ENCODE data around the gene MASP2. TPM values are rescaled to one million over a fixed set of nuclear protein-coding genes. Genes with fewer than 3 reads are reported as not detected.

MASP2 gene
- total RNA-seq (2011; cell fraction: chromatin; rRNA removed; ENCODE audit: low replicate concordance) = 0.49 and 1.1 TPM in 2 replicates
- 0.33 and 0.39 TPM in 2 replicates for total RNA-seq (2011; cell fraction: nucleolus; rRNA removed)
- total RNA-seq (2011; cell fraction: nucleoplasm; rRNA removed) = 0.37 and 0.38 TPM in 2 replicates
- total RNA-seq (2014; rRNA removed) (0.08 TPM in 1 of 2 replicates, not detected in the other), total RNA-seq (2014; rRNA removed; fragmentation: Illumina TruSeq; extraction: Trizol) (0.07 TPM in 1 of 2 replicates, not detected in the other), total RNA-seq (2015; rRNA removed; fragmentation: Illumina TruSeq; extraction: Trizol) (not detected in 2 replicates), total RNA-seq (2021) (0.09 and 0.27 TPM in 2 replicates), polyA plus RNA-seq (2011; rRNA removed) (0.03 TPM in 1 of 2 replicates, not detected in the other), polyA plus RNA-seq (2014; fragmentation: Illumina TruSeq; extraction: Trizol) (not detected in 2 replicates), polyA plus RNA-seq (2014; fragmentation: Nextera tagmentation; extraction: Ambion mirVana) (under 1 TPM; 0.01 to 0.06 TPM), polyA plus RNA-seq (2014; rRNA removed) (0.11 and 0.23 TPM in 2 replicates), polyA minus RNA-seq (2011; rRNA and poly(A)+ RNA removed) (not detected in 2 replicates), Bru-seq, nascent RNA (percentile 10 among the genes with signal in this experiment), BruChase-seq, experiment 1, labeled RNA remaining after a 2-hour chase (percentile 24 among the genes with signal in this experiment), BruChase-seq, experiment 2, labeled RNA remaining after a 6-hour chase (percentile 18 among the genes with signal in this experiment)
- 0.03 and 0.09 TPM in 2 replicates for polyA plus RNA-seq (2011; cell fraction: cytosol; rRNA removed)
- polyA plus RNA-seq (2011; cell fraction: nucleus; rRNA removed) = 0.14 and 0.28 TPM in 2 replicates
- polyA plus RNA-seq (2012) = 0.76 and 1.9 TPM in 2 replicates
- polyA minus RNA-seq (2011; cell fraction: cytosol; rRNA and poly(A)+ RNA removed) = not detected in 2 replicates
- 0.11 and 0.13 TPM in 2 replicates for polyA minus RNA-seq (2011; cell fraction: nucleus; rRNA and poly(A)+ RNA removed)
- long read RNA-seq, experiment 1, partial matches to known transcripts = 0 of 2 reads
- long read RNA-seq, experiment 1, other reads (novel, unspliced or antisense) = 2 of 2 reads
- long read RNA-seq, experiment 2 = 0 reads
- long read RNA-seq, experiment 3 = 0 reads

- Histone ChIP-seq H3K9me1 (ENCODE audit: control insufficient read depth, insufficient read depth, low read length) (no peaks in the 10 kb centered on the region), H3K27ac (ENCODE audit: extremely low read depth, low read depth, low read length) (no peak within 1 kb of the TSS), H3K4me1 (replicated peaks in 1 of 2; ENCODE audit: control insufficient read depth in 2 of 2, insufficient read depth in 2 of 2, low read length in 2 of 2) (peaks cover 0 to 26% of the 10 kb centered on the region in 2 experiments; a peak in 2 of 5 replicates), H3K4me2 (ENCODE audit: insufficient read depth, low read length) (no peak within 1 kb of the TSS), H3K79me2 (ENCODE audit: control insufficient read depth, insufficient read depth, low read length) (no peaks in the 10 kb centered on the region), H2AFZ (ENCODE audit: low read depth, low read length) (no peak within 1 kb of the TSS), H3K27me3 (ENCODE audit: control insufficient read depth in 2 of 2, insufficient read depth in 2 of 2, low read length in 2 of 2) (peaks cover 0 to 5% of the 10 kb centered on the region in 2 experiments; a peak in 1 of 5 replicates), H4K20me1 (replicated peaks; ENCODE audit: control insufficient read depth, insufficient read depth, low read length) (no peaks in the 10 kb centered on the region), H3K36me3 (ENCODE audit: control insufficient read depth, insufficient read depth, low read length) (no peaks in the 10 kb centered on the region), H3K9ac (ENCODE audit: insufficient read depth in 1 of 2, low read depth in 2 of 2, low read length in 2 of 2) (0 out of 4 replicates have a peak within 1 kb of the TSS, but pooled peaks of 1 of the 2 experiments have one; percentile 55), H3K9me3 (replicated peaks; ENCODE audit: control insufficient read depth, insufficient read depth, low read depth, low read length) (no peaks in the 10 kb centered on the region), H3K4me3 (no peak within 1 kb of the TSS)
- FAIRE-seq (no peak), DNase-seq (ENCODE audit: extremely low read depth in 1 of 4, low spot score in 3 of 4) (peak in 1 of 4 experiments; percentile 4), ATAC-seq (no peak)
- intact Hi-C loops (cut with micrococcal nuclease) (no loop called here), in situ Hi-C loops (cut with MboI) (loop anchor here (5.0 kb wide), 1 partner anchor 671 kb away; no protein-coding TSS in a partner anchor)
- no TSS peak for BruUV-seq (replicated peaks)
- ChIA-PET POLR2A (interaction anchor here (0.6 to 1.4 kb wide), 5 partner anchors 9 to 1194 kb away, joined by 3 to 4 read pairs (median 3); partner anchors contain the start of gene SRM), CTCF (ENCODE audit: low intra/inter-chr PET ratio) (no interaction called here)
- TF ChIP-seq, protein P1, sequence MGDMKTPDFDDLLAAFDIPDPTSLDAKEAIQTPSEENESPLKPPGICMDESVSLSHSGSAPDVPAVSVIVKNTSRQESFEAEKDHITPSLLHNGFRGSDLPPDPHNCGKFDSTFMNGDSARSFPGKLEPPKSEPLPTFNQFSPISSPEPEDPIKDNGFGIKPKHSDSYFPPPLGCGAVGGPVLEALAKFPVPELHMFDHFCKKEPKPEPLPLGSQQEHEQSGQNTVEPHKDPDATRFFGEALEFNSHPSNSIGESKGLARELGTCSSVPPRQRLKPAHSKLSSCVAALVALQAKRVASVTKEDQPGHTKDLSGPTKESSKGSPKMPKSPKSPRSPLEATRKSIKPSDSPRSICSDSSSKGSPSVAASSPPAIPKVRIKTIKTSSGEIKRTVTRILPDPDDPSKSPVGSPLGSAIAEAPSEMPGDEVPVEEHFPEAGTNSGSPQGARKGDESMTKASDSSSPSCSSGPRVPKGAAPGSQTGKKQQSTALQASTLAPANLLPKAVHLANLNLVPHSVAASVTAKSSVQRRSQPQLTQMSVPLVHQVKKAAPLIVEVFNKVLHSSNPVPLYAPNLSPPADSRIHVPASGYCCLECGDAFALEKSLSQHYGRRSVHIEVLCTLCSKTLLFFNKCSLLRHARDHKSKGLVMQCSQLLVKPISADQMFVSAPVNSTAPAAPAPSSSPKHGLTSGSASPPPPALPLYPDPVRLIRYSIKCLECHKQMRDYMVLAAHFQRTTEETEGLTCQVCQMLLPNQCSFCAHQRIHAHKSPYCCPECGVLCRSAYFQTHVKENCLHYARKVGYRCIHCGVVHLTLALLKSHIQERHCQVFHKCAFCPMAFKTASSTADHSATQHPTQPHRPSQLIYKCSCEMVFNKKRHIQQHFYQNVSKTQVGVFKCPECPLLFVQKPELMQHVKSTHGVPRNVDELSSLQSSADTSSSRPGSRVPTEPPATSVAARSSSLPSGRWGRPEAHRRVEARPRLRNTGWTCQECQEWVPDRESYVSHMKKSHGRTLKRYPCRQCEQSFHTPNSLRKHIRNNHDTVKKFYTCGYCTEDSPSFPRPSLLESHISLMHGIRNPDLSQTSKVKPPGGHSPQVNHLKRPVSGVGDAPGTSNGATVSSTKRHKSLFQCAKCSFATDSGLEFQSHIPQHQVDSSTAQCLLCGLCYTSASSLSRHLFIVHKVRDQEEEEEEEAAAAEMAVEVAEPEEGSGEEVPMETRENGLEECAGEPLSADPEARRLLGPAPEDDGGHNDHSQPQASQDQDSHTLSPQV (IDR thresholded peaks at IDR 0.05) = no peak
- no peak for TF ChIP-seq BRF1 (IDR thresholded peaks at IDR 0.05; ENCODE audit: borderline replicate concordance, extremely low read depth, insufficient read length)
- TF ChIP-seq ZNF740 (CRISPR knock-in tag; IDR thresholded peaks at IDR 0.05) = no peak
- TF ChIP-seq ZNF740 (tag; IDR thresholded peaks at IDR 0.05) = no peak
- no peak for TF ChIP-seq SIN3A (IDR thresholded peaks at IDR 0.05; ENCODE audit: borderline replicate concordance in 2 of 2, control insufficient read depth in 1 of 2, low read depth in 2 of 2, low read length in 2 of 2)
- WGBS (ENCODE audit: insufficient coverage, low coverage, missing lambda C conversion rate) = 51% methylated on average over 28 of the region's 28 CpGs
Measured at GRCh38 chr1:11046625-11047365, at the start of gene MASP2. Gene MASP2 (minus strand): TSS chr1:11047239. CDS start chr1:11047207, 32 bp downstream.
